Natural killer cell (primary cell): ENCODE data around the gene GJB2. TPM values are rescaled to one million over a fixed set of nuclear protein-coding genes. Genes with fewer than 3 reads are reported as not detected.

Experiments
- ATAC-seq, 3 donors: fragments of 150-1000 bp in 2 of 3; fragments of 200-7000 bp in 1 of 3; cut with Tn5 transposase; 1 replicate in 1 of 3; 2 replicates in 2 of 3; pipeline ENCODE4 v1.10.0; 2021; ENCODE audit warnings: mild to moderate bottlenecking in 2 of 3, moderate library complexity in 2 of 3
- DNase-seq, 2 donors: peaks; one replicate each; pipeline versions ENCODE4 v3.0.0 to v3.0.0-alpha.2; 2013 to 2021; ENCODE audit warnings: mixed read lengths in 1 of 2
- H3K27ac ChIP-seq: one replicate; pipeline ENCODE4 v1.5.1; 2013; ENCODE audit warnings: mild to moderate bottlenecking, low read length
- H3K27me3 ChIP-seq: one replicate; pipeline ENCODE4 v1.6.1; 2013; ENCODE audit warnings: low read length; ENCODE audit not compliant: control insufficient read depth, insufficient read depth
- H3K36me3 ChIP-seq: one replicate; pipeline ENCODE4 v1.6.1; 2013; ENCODE audit warnings: low read length; ENCODE audit not compliant: control insufficient read depth, insufficient read depth
- H3K4me1 ChIP-seq: one replicate; pipeline ENCODE4 v1.6.1; 2013; ENCODE audit warnings: low read length; ENCODE audit not compliant: control insufficient read depth, insufficient read depth
- H3K4me3 ChIP-seq: one replicate; pipeline ENCODE4 v1.5.1; 2013; ENCODE audit warnings: low read length
- H3K9me3 ChIP-seq: one replicate; pipeline ENCODE4 v1.6.1; 2013; ENCODE audit warnings: low read length; ENCODE audit not compliant: control insufficient read depth, insufficient read depth
- H3K27ac Mint-ChIP-seq, 2 donors: one replicate each; pipeline ENCODE4 v1.8.0; 2022; ENCODE audit warnings: mild to moderate bottlenecking in 2 of 2, mixed read lengths in 2 of 2, moderate library complexity in 1 of 2
- H3K27me3 Mint-ChIP-seq, 2 donors: one replicate each; pipeline ENCODE4 v1.8.0; 2022; ENCODE audit warnings: low read depth in 2 of 2, mixed read lengths in 2 of 2
- H3K36me3 Mint-ChIP-seq: one replicate; pipeline ENCODE4 v1.8.0; 2022; ENCODE audit warnings: mixed read lengths
- H3K4me1 Mint-ChIP-seq, 2 donors: one replicate each; pipeline ENCODE4 v1.8.0; 2022; ENCODE audit warnings: mixed read lengths in 2 of 2
- H3K4me3 Mint-ChIP-seq: one replicate; pipeline ENCODE4 v1.8.0; 2022; ENCODE audit warnings: mild to moderate bottlenecking, moderate library complexity, mixed read lengths
- H3K9me3 Mint-ChIP-seq, 2 donors: one replicate each; pipeline ENCODE4 v1.8.0; 2022; ENCODE audit warnings: mixed read lengths in 2 of 2
- CTCF ChIP-seq: fragments of 200-600 bp; IDR thresholded peaks from one replicate; pipeline ENCODE4 v1.8.0; 2022; ENCODE audit warnings: antibody characterized with exemption
- WGBS: methylation state at CpG from one replicate; pipeline ENCODE4 v1.1.7; 2013; ENCODE audit warnings: missing lambda C conversion rate; ENCODE audit not compliant: insufficient coverage; 5-methylcytosine and 5-hydroxymethylcytosine counted together
- intact Hi-C: fragments of 100-400 bp; cut with micrococcal nuclease; formaldehyde crosslinking; loops from one replicate; pipeline ENCODE4 v1.14.2; 2022
- total RNA-seq, 4 donors: library from RNA; stranded (reverse); fragments of 120-200 nt in 1 of 4; gene quantifications; one replicate each; pipeline versions ENCODE4 v1.2.3 to v1.2.4, GENCODE V29; 2013 to 2022

The GJB2 gene
- total RNA-seq, 3 donors from 2014 or later (not counting 1 experiment from before 2014, with no cell fraction given): 0.40 TPM; not detected in 2

- no peaks in the 10 kb centered on the region for H3K9me3 Mint-ChIP-seq
- H3K36me3 Mint-ChIP-seq: no peaks in the 10 kb centered on the region
Observed at GRCh38 chr13:20231839-20232555, 39.3 kb upstream of the GJB2 start, which contains the start of gene GJB6. Gene GJB6 (minus strand): TSS chr13:20232319. CDS start chr13:20223480, 8,839 bp downstream.

GRCh38 chr13:20230913-20231838 is 38.4 kb upstream of the GJB2 start:
- Mint-ChIP-seq H3K27ac (no peak overlapping the region), H3K27me3 (peaks cover 34 to 36% of the 10 kb centered on the region in 2 donors), H3K4me1 (peaks cover 0 to 6% of the 10 kb centered on the region in 2 donors), H3K36me3 (no peaks in the 10 kb centered on the region), H3K9me3 (no peaks in the 10 kb centered on the region), H3K4me3 (peak overlapping the region; percentile 70)
- Histone ChIP-seq H3K27me3 (peaks cover 19% of the 10 kb centered on the region), H3K27ac (no peak overlapping the region), H3K4me1 (peaks cover 18% of the 10 kb centered on the region), H3K36me3 (no peaks in the 10 kb centered on the region), H3K4me3 (no peak overlapping the region), H3K9me3 (no peaks in the 10 kb centered on the region)
- WGBS: 22% methylated on average over 30 of the region's 30 CpGs
- intact Hi-C loops: no loop called here
- DNase-seq: peak in 1 of 2 donors; percentile 44
- ATAC-seq: peak in 2 of 3 donors; percentile 38 to 49
- no peak for TF ChIP-seq CTCF

More at GRCh38 chr13:20231839-20232555, 39.3 kb upstream of the GJB2 start, which contains the start of gene GJB6:
- Histone ChIP-seq H3K4me1 (peaks cover 18% of the 10 kb centered on the region), H3K27me3 (peaks cover 19% of the 10 kb centered on the region), H3K9me3 (no peaks in the 10 kb centered on the region), H3K4me3 (no peak within 1 kb of the TSS), H3K27ac (no peak within 1 kb of the TSS), H3K36me3 (no peaks in the 10 kb centered on the region)
- peak in 2 of 3 donors; percentile 33 to 40 for ATAC-seq
- H3K27me3 Mint-ChIP-seq: peaks cover 36 to 41% of the 10 kb centered on the region in 2 donors
- peak in 1 of 2 donors; percentile 45 for DNase-seq
- no peak within 1 kb of the TSS for H3K27ac Mint-ChIP-seq
- intact Hi-C loops: no loop called here
- H3K4me3 Mint-ChIP-seq: peak within 1 kb of the TSS; percentile 70
- 2% methylated on average over 85 of the region's 85 CpGs for WGBS
- peaks cover 0 to 6% of the 10 kb centered on the region in 2 donors for H3K4me1 Mint-ChIP-seq
- TF ChIP-seq CTCF: no peak

GRCh38 chr13:20227730-20228129 is 35.0 kb upstream of the GJB2 start:
- Mint-ChIP-seq H3K4me1 (peaks cover 0 to 6% of the 10 kb centered on the region in 2 donors), H3K36me3 (no peaks in the 10 kb centered on the region), H3K4me3 (no peak overlapping the region), H3K9me3 (no peaks in the 10 kb centered on the region), H3K27me3 (peaks cover 19 to 33% of the 10 kb centered on the region in 2 donors), H3K27ac (no peak overlapping the region)
- Histone ChIP-seq H3K4me1 (peaks cover 17% of the 10 kb centered on the region), H3K27ac (no peak overlapping the region), H3K4me3 (no peak overlapping the region), H3K27me3 (peaks cover 15% of the 10 kb centered on the region), H3K36me3 (no peaks in the 10 kb centered on the region), H3K9me3 (no peaks in the 10 kb centered on the region)
- ATAC-seq (no peak), DNase-seq (no peak)
- TF ChIP-seq CTCF: no peak
- WGBS: 51% methylated on average over 5 of the region's 6 CpGs
- intact Hi-C loops: no loop called here
